WTC11 (cell line): ENCODE measurements around the gene MVK. TPM values are rescaled to one million over a fixed set of nuclear protein-coding genes. Genes with fewer than 3 reads are reported as not detected.

Experiments used
- ATAC-seq: fragments of 200-7000 bp; cut with Tn5 transposase; 2 replicates; pipeline ENCODE4 v1.10.0; 2021; ENCODE audit warnings: mild to moderate bottlenecking, moderate library complexity
- CTCF ChIA-PET: fragments of 300-600 bp; sonication (Branson Sonifier 250); formaldehyde crosslinking; loops from one replicate; lab custom pipeline; 2021; ENCODE audit warnings: antibody characterized with exemption; lab: Charles Lee
- POLR2A ChIA-PET: fragments of 350-600 bp; sonication (Branson Sonifier 250); formaldehyde crosslinking; loops from one replicate; lab custom pipeline; 2021; ENCODE audit warnings: antibody characterized with exemption; lab: Charles Lee
- DNase-seq: peaks from one replicate; pipeline ENCODE4 v3.0.0; 2021; ENCODE audit warnings: low spot score
- H3K27ac Mint-ChIP-seq: 2 replicates; pipeline ENCODE4 v1.8.0; 2021; ENCODE audit warnings: mixed read lengths
- H3K27me3 Mint-ChIP-seq: 2 replicates; pipeline ENCODE4 v1.8.0; 2021; ENCODE audit warnings: low read depth, mild to moderate bottlenecking, moderate library complexity, mixed read lengths
- H3K36me3 Mint-ChIP-seq: 2 replicates; pipeline ENCODE4 v1.8.0; 2021; ENCODE audit warnings: mixed read lengths
- H3K4me1 Mint-ChIP-seq: 2 replicates; pipeline ENCODE4 v1.8.0; 2022; ENCODE audit warnings: mixed read lengths
- H3K4me3 Mint-ChIP-seq: 2 replicates; pipeline ENCODE4 v1.8.0; 2021; ENCODE audit warnings: mild to moderate bottlenecking, moderate library complexity, mixed read lengths
- H3K9me3 Mint-ChIP-seq: 2 replicates; pipeline ENCODE4 v1.8.0; 2021; ENCODE audit warnings: mixed read lengths
- EMX1 ChIP-seq: fragments of 250-450 bp; sonication (Bioruptor Pico); IDR thresholded peaks from 2 replicates; pipeline ENCODE4 v1.8.0; 2021; ENCODE audit warnings: mild to moderate bottlenecking
- FOXJ3 ChIP-seq: sonication (generic); formaldehyde crosslinking; IDR thresholded peaks from 2 replicates; pipeline ENCODE4 v1.9.0; 2021; ENCODE audit warnings: missing genetic modification reagents, mild to moderate bottlenecking, borderline replicate concordance
- NR1H2 ChIP-seq: sonication (generic); formaldehyde crosslinking; IDR thresholded peaks from 2 replicates; pipeline ENCODE4 v1.9.0; 2021; ENCODE audit warnings: mild to moderate bottlenecking, moderate library complexity, missing genetic modification reagents
- OVOL2 ChIP-seq: fragments of 250-450 bp; sonication (Bioruptor Pico); IDR thresholded peaks from 2 replicates; pipeline ENCODE4 v1.9.0; 2021; ENCODE audit warnings: mild to moderate bottlenecking, borderline replicate concordance
- SMAD4 ChIP-seq: sonication (generic); formaldehyde crosslinking; IDR thresholded peaks from 2 replicates; pipeline ENCODE4 v1.8.0; 2022; ENCODE audit warnings: mild to moderate bottlenecking, missing genetic modification reagents
- SOX15 ChIP-seq: fragments of 250-450 bp; sonication (Bioruptor Pico); IDR thresholded peaks from 2 replicates; pipeline ENCODE4 v1.9.0; 2021; ENCODE audit warnings: mild to moderate bottlenecking
- TCF7 ChIP-seq: sonication (generic); formaldehyde crosslinking; IDR thresholded peaks from 2 replicates; pipeline ENCODE4 v1.8.0; 2022; ENCODE audit warnings: mild to moderate bottlenecking, low read depth, missing genetic modification reagents, moderate library complexity
- TP53 ChIP-seq: sonication (generic); formaldehyde crosslinking; IDR thresholded peaks from 2 replicates; pipeline ENCODE4 v1.8.1; 2023; ENCODE audit warnings: mild to moderate bottlenecking, missing genetic modification reagents
- ZNF121 ChIP-seq: sonication (generic); formaldehyde crosslinking; IDR thresholded peaks from 2 replicates; pipeline ENCODE4 v1.8.0; 2023; ENCODE audit warnings: missing genetic modification reagents
- ZNF219 ChIP-seq: sonication (generic); formaldehyde crosslinking; IDR thresholded peaks from 2 replicates; pipeline ENCODE4 v1.8.0; 2023; ENCODE audit warnings: missing genetic modification reagents, mild to moderate bottlenecking, borderline replicate concordance
- ZNF263 ChIP-seq: sonication (generic); formaldehyde crosslinking; IDR thresholded peaks from 2 replicates; pipeline ENCODE4 v1.8.1; 2022; ENCODE audit warnings: low read depth, mild to moderate bottlenecking, moderate library complexity, missing genetic modification reagents
- ZNF396 ChIP-seq: fragments of 250-450 bp; sonication (Bioruptor Pico); IDR thresholded peaks from 2 replicates; pipeline ENCODE4 v1.8.0; 2021; ENCODE audit warnings: mild to moderate bottlenecking, moderate library complexity, borderline replicate concordance
- ZNF671 ChIP-seq: fragments of 250-450 bp; sonication (Bioruptor Pico); IDR thresholded peaks from 2 replicates; pipeline ENCODE4 v1.8.0; 2021; ENCODE audit warnings: mild to moderate bottlenecking
- total RNA-seq: library from RNA; stranded (reverse); gene quantifications from 3 replicates; pipeline ENCODE4 v1.2.3, GENCODE V29; 2021
- TF ChIP-seq, protein P1 (sequence below): sonication (generic); formaldehyde crosslinking; IDR thresholded peaks from 2 replicates; pipeline ENCODE4 v1.8.0; 2022; ENCODE audit warnings: mild to moderate bottlenecking, missing genetic modification reagents
- TF ChIP-seq, protein P2 (sequence below): sonication (generic); formaldehyde crosslinking; IDR thresholded peaks from 2 replicates; pipeline ENCODE4 v1.8.1; 2022; ENCODE audit warnings: mild to moderate bottlenecking, missing genetic modification reagents, moderate library complexity, borderline replicate concordance
- TF ChIP-seq, protein P3 (sequence below): fragments of 250-450 bp; sonication (Bioruptor Pico); IDR thresholded peaks from 2 replicates; pipeline ENCODE4 v1.9.0; 2021; ENCODE audit warnings: mild to moderate bottlenecking
- TF ChIP-seq, protein P4 (sequence below): sonication (generic); formaldehyde crosslinking; IDR thresholded peaks from 2 replicates; pipeline ENCODE4 v1.8.1; 2023; ENCODE audit warnings: mild to moderate bottlenecking, missing genetic modification reagents, moderate library complexity
- TF ChIP-seq, protein P5 (sequence below): fragments of 250-450 bp; sonication (Bioruptor Pico); IDR thresholded peaks from 2 replicates; pipeline ENCODE4 v1.9.0; 2021; ENCODE audit warnings: mild to moderate bottlenecking, borderline replicate concordance
- TF ChIP-seq, protein P6 (sequence below): sonication (generic); formaldehyde crosslinking; IDR thresholded peaks from 2 replicates; pipeline ENCODE4 v1.8.1; 2022; ENCODE audit warnings: low read depth, missing genetic modification reagents, borderline replicate concordance
- TF ChIP-seq, protein P7 (sequence below): sonication (generic); formaldehyde crosslinking; IDR thresholded peaks from 2 replicates; pipeline ENCODE4 v1.8.1; 2022; ENCODE audit warnings: low read depth, mild to moderate bottlenecking, moderate library complexity, missing genetic modification reagents, borderline replicate concordance
- TF ChIP-seq, protein P8 (sequence below): sonication (generic); formaldehyde crosslinking; conservative IDR thresholded peaks from 2 replicates; pipeline ENCODE4 v1.8.1; 2022; ENCODE audit warnings: mild to moderate bottlenecking, missing genetic modification reagents
- TF ChIP-seq, protein P9 (sequence below): sonication (generic); formaldehyde crosslinking; IDR thresholded peaks from 2 replicates; pipeline ENCODE4 v1.8.1; 2023; ENCODE audit warnings: mild to moderate bottlenecking, missing genetic modification reagents

MVK gene
- total RNA-seq, 1 experiment from 2014 or later, result 13.2 TPM

DNA sequence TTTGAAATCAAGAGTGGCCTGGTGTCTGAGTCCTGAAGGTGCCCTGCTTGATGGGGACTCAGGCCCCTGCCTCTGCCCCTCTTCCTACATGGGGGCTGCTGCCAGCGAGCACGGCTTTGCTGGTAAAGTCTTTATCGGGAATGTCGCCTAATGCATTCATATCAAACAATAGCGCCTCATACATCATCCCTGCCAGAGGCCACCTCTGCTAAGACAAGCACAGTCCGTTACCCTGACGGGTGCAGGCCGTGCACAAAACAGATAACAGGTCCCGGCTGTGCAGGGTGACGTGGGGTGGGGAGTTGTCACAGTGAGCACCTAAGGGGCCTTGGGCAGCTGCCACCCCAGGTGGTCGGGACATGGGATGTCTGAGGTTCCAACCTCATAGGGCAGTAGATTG, 71.6 kb downstream of the MVK start:
- Mint-ChIP-seq H3K27me3 (no peaks in the 10 kb centered on the region; the same call in 1 of the 2 replicates), H3K9me3 (no peaks in the 10 kb centered on the region), H3K36me3 (no peaks in the 10 kb centered on the region), H3K4me1 (no peaks in the 10 kb centered on the region), H3K27ac (no peak overlapping the region; the same call in 1 of the 2 replicates), H3K4me3 (no peak overlapping the region)
- DNase-seq (no peak), ATAC-seq (no peak)
- POLR2A ChIA-PET, result no interaction called here
- TF ChIP-seq, protein P1, sequence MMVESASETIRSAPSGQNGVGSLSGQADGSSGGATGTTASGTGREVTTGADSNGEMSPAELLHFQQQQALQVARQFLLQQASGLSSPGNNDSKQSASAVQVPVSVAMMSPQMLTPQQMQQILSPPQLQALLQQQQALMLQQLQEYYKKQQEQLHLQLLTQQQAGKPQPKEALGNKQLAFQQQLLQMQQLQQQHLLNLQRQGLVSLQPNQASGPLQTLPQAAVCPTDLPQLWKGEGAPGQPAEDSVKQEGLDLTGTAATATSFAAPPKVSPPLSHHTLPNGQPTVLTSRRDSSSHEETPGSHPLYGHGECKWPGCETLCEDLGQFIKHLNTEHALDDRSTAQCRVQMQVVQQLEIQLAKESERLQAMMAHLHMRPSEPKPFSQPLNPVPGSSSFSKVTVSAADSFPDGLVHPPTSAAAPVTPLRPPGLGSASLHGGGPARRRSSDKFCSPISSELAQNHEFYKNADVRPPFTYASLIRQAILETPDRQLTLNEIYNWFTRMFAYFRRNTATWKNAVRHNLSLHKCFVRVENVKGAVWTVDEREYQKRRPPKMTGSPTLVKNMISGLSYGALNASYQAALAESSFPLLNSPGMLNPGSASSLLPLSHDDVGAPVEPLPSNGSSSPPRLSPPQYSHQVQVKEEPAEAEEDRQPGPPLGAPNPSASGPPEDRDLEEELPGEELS (CRISPR knock-in tag), result no peak
- TF ChIP-seq NR1H2 (CRISPR knock-in tag), result no peak
- TF ChIP-seq ZNF219, result no peak
- TF ChIP-seq, protein P2, sequence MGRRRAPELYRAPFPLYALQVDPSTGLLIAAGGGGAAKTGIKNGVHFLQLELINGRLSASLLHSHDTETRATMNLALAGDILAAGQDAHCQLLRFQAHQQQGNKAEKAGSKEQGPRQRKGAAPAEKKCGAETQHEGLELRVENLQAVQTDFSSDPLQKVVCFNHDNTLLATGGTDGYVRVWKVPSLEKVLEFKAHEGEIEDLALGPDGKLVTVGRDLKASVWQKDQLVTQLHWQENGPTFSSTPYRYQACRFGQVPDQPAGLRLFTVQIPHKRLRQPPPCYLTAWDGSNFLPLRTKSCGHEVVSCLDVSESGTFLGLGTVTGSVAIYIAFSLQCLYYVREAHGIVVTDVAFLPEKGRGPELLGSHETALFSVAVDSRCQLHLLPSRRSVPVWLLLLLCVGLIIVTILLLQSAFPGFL (CRISPR knock-in tag), result no peak
- TF ChIP-seq, protein P3, sequence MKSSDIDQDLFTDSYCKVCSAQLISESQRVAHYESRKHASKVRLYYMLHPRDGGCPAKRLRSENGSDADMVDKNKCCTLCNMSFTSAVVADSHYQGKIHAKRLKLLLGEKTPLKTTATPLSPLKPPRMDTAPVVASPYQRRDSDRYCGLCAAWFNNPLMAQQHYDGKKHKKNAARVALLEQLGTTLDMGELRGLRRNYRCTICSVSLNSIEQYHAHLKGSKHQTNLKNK (CRISPR knock-in tag), result no peak
- TF ChIP-seq, protein P4, sequence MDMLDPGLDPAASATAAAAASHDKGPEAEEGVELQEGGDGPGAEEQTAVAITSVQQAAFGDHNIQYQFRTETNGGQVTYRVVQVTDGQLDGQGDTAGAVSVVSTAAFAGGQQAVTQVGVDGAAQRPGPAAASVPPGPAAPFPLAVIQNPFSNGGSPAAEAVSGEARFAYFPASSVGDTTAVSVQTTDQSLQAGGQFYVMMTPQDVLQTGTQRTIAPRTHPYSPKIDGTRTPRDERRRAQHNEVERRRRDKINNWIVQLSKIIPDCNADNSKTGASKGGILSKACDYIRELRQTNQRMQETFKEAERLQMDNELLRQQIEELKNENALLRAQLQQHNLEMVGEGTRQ (CRISPR knock-in tag), result no peak
- TF ChIP-seq OVOL2 (CRISPR knock-in tag), result no peak
- TF ChIP-seq ZNF396, result no peak
- TF ChIP-seq SMAD4 (CRISPR knock-in tag), result no peak
- no peak for TF ChIP-seq EMX1 (CRISPR knock-in tag)
- CTCF ChIA-PET, result interaction anchor here (0.6 kb wide), 1 partner anchor 22 kb away, joined by 3 read pairs; no protein-coding TSS in a partner anchor

DNA sequence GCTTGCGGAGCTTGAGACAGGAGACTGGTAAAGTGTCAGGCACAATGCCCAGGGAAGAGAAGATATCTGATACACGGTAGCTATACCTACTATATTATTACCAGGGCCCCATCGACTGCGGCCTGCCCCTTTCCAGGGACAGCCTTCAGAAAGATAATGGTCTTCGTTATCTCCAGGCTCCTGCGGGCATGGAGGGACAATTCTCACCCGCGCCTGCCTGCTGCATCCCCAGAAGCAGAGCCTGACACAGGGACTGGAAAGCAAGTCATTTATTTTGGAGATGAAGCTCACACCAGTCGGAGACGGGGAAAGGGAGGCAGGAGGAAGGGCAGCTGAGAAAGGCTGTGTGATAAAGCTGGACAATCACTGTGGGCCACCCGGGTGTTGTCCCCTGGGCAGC, 72.1 kb downstream of the MVK start:
- CTCF ChIA-PET, result no interaction called here
- H3K4me3 Mint-ChIP-seq, result no peak overlapping the region
- DNase-seq (no peak), ATAC-seq (no peak)
- no peak overlapping the region; the same call in 1 of the 2 replicates for H3K27ac Mint-ChIP-seq
- POLR2A ChIA-PET, result no interaction called here
- no peaks in the 10 kb centered on the region for H3K4me1 Mint-ChIP-seq
- H3K27me3 Mint-ChIP-seq, result no peaks in the 10 kb centered on the region; the same call in 1 of the 2 replicates
- no peaks in the 10 kb centered on the region for H3K9me3 Mint-ChIP-seq
- no peaks in the 10 kb centered on the region for H3K36me3 Mint-ChIP-seq
- no peak for TF ChIP-seq ZNF121 (CRISPR knock-in tag)
- no peak for TF ChIP-seq FOXJ3 (CRISPR knock-in tag)
- TF ChIP-seq ZNF263 (CRISPR knock-in tag), result no peak
- TF ChIP-seq, protein P5, sequence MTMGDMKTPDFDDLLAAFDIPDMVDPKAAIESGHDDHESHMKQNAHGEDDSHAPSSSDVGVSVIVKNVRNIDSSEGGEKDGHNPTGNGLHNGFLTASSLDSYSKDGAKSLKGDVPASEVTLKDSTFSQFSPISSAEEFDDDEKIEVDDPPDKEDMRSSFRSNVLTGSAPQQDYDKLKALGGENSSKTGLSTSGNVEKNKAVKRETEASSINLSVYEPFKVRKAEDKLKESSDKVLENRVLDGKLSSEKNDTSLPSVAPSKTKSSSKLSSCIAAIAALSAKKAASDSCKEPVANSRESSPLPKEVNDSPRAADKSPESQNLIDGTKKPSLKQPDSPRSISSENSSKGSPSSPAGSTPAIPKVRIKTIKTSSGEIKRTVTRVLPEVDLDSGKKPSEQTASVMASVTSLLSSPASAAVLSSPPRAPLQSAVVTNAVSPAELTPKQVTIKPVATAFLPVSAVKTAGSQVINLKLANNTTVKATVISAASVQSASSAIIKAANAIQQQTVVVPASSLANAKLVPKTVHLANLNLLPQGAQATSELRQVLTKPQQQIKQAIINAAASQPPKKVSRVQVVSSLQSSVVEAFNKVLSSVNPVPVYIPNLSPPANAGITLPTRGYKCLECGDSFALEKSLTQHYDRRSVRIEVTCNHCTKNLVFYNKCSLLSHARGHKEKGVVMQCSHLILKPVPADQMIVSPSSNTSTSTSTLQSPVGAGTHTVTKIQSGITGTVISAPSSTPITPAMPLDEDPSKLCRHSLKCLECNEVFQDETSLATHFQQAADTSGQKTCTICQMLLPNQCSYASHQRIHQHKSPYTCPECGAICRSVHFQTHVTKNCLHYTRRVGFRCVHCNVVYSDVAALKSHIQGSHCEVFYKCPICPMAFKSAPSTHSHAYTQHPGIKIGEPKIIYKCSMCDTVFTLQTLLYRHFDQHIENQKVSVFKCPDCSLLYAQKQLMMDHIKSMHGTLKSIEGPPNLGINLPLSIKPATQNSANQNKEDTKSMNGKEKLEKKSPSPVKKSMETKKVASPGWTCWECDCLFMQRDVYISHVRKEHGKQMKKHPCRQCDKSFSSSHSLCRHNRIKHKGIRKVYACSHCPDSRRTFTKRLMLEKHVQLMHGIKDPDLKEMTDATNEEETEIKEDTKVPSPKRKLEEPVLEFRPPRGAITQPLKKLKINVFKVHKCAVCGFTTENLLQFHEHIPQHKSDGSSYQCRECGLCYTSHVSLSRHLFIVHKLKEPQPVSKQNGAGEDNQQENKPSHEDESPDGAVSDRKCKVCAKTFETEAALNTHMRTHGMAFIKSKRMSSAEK (CRISPR knock-in tag), result no peak
- TF ChIP-seq, protein P6, sequence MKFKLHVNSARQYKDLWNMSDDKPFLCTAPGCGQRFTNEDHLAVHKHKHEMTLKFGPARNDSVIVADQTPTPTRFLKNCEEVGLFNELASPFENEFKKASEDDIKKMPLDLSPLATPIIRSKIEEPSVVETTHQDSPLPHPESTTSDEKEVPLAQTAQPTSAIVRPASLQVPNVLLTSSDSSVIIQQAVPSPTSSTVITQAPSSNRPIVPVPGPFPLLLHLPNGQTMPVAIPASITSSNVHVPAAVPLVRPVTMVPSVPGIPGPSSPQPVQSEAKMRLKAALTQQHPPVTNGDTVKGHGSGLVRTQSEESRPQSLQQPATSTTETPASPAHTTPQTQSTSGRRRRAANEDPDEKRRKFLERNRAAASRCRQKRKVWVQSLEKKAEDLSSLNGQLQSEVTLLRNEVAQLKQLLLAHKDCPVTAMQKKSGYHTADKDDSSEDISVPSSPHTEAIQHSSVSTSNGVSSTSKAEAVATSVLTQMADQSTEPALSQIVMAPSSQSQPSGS (CRISPR knock-in tag), result no peak
- TF ChIP-seq TCF7 (CRISPR knock-in tag), result no peak
- TF ChIP-seq, protein P7, sequence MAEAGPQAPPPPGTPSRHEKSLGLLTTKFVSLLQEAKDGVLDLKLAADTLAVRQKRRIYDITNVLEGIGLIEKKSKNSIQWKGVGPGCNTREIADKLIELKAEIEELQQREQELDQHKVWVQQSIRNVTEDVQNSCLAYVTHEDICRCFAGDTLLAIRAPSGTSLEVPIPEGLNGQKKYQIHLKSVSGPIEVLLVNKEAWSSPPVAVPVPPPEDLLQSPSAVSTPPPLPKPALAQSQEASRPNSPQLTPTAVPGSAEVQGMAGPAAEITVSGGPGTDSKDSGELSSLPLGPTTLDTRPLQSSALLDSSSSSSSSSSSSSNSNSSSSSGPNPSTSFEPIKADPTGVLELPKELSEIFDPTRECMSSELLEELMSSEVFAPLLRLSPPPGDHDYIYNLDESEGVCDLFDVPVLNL (CRISPR knock-in tag), result no peak
- TF ChIP-seq ZNF671 (CRISPR knock-in tag), result no peak
- TF ChIP-seq, protein P8, sequence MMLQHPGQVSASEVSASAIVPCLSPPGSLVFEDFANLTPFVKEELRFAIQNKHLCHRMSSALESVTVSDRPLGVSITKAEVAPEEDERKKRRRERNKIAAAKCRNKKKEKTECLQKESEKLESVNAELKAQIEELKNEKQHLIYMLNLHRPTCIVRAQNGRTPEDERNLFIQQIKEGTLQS (CRISPR knock-in tag), result no peak
- TF ChIP-seq SOX15, result no peak
- TF ChIP-seq, protein P9, sequence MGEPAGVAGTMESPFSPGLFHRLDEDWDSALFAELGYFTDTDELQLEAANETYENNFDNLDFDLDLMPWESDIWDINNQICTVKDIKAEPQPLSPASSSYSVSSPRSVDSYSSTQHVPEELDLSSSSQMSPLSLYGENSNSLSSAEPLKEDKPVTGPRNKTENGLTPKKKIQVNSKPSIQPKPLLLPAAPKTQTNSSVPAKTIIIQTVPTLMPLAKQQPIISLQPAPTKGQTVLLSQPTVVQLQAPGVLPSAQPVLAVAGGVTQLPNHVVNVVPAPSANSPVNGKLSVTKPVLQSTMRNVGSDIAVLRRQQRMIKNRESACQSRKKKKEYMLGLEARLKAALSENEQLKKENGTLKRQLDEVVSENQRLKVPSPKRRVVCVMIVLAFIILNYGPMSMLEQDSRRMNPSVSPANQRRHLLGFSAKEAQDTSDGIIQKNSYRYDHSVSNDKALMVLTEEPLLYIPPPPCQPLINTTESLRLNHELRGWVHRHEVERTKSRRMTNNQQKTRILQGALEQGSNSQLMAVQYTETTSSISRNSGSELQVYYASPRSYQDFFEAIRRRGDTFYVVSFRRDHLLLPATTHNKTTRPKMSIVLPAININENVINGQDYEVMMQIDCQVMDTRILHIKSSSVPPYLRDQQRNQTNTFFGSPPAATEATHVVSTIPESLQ (CRISPR knock-in tag), result no peak
- TF ChIP-seq TP53 (CRISPR knock-in tag), result no peak
